HepG2 (cell line): Measurements from ENCODE around the gene GCG. TPM values are rescaled to one million over a fixed set of nuclear protein-coding genes. Genes with fewer than 3 reads are reported as not detected.

Source experiments
- ATAC-seq: fragments of 200-7000 bp; cut with Tn5 transposase; 3 replicates; pipeline ENCODE4 v1.9.1; 2020; ENCODE audit warnings: mild to moderate bottlenecking, moderate library complexity
- BruUV-seq: library from RNA; stranded (reverse); fragments of 400-500 nt; replicated peaks from 2 replicates; lab custom pipeline; 2021; lab: Mats Ljungman, UMichigan
- CTCF ChIA-PET: fragments of 300-600 bp; formaldehyde crosslinking; extraction: SDS; loops from one replicate; lab custom pipeline; 2021; ENCODE audit warnings: low total read pairs, inconsistent platforms, low intra/inter-chr PET ratio; lab: Yijun Ruan, JAX
- POLR2A ChIA-PET: fragments of 350-600 bp; sonication (Branson Sonifier 250); formaldehyde crosslinking; loops from one replicate; lab custom pipeline; 2020; ENCODE audit warnings: antibody characterized with exemption, inconsistent platforms; lab: Yijun Ruan, JAX
- DNase-seq: peaks from one replicate; pipeline ENCODE4 v3.0.0-alpha.2; 2015; ENCODE audit warnings: low spot score
- FAIRE-seq: peaks from 3 replicates; lab custom pipeline; 2011; peaks lifted over from hg19 to GRCh38; lab: Jason Lieb, UNC
- H2AFZ ChIP-seq: one replicate; pipeline ENCODE4 v1.6.1; 2011; ENCODE audit warnings: low read length, inconsistent platforms
- H3K27ac ChIP-seq: fragments of 300-600 bp; 3 replicates; pipeline ENCODE4 v1.8.0; 2011; ENCODE audit warnings: mixed run types, mild to moderate bottlenecking, mixed read lengths, low read length, inconsistent platforms; ENCODE audit not compliant: insufficient read depth; ENCODE audit errors: extremely low read length
- H3K27me3 ChIP-seq, 2 experiments: fragments of 200-600 bp in 1 of 2; 2 replicates in 1 of 2; 3 replicates in 1 of 2; pipeline versions ENCODE4 v1.6.0 to v1.8.0; 2011; ENCODE audit warnings: low read length in 2 of 2, mild to moderate bottlenecking in 2 of 2, moderate library complexity in 2 of 2, inconsistent platforms in 1 of 2; ENCODE audit not compliant: insufficient read depth in 2 of 2, control insufficient read depth in 1 of 2
- H3K36me3 ChIP-seq, 2 experiments: fragments of 200-600 bp in 1 of 2; replicated peaks in 1 of 2; 2 replicates in 1 of 2; 3 replicates in 1 of 2; pipeline versions ENCODE4 v1.5.1 to v1.8.0; 2011; ENCODE audit warnings: low read length in 2 of 2, inconsistent platforms in 1 of 2; ENCODE audit not compliant: insufficient read depth in 2 of 2, control insufficient read depth in 1 of 2
- H3K4me1 ChIP-seq: 2 replicates; pipeline ENCODE4 v1.5.1; 2012; ENCODE audit warnings: low read length, inconsistent platforms; ENCODE audit not compliant: insufficient read depth
- H3K4me2 ChIP-seq: 2 replicates; pipeline ENCODE4 v1.6.0; 2011; ENCODE audit warnings: low read depth, low read length, inconsistent platforms
- H3K4me3 ChIP-seq, 3 experiments: fragments of 200-600 bp in 1 of 3; sonication (generic), shearing (Covaris generic) in 1 of 3; replicated peaks in 1 of 3; 2 replicates each; pipeline ENCODE4 v1.5.1; 2011 to 2016; ENCODE audit warnings: low read length in 3 of 3, inconsistent platforms in 2 of 3, low read depth in 2 of 3, mild to moderate bottlenecking in 2 of 3, control low read depth in 1 of 3, mixed read lengths in 1 of 3; ENCODE audit not compliant: insufficient read depth in 1 of 3
- H3K79me2 ChIP-seq: one replicate; pipeline ENCODE4 v1.6.1; 2011; ENCODE audit warnings: low read length, inconsistent platforms; ENCODE audit not compliant: insufficient read depth
- H3K9ac ChIP-seq: 2 replicates; pipeline ENCODE4 v1.6.0; 2011; ENCODE audit warnings: mild to moderate bottlenecking, low read depth, low read length, inconsistent platforms; ENCODE audit not compliant: insufficient read depth
- H3K9me3 ChIP-seq: 2 replicates; pipeline ENCODE4 v1.5.1; 2012; ENCODE audit warnings: mild to moderate bottlenecking, low read length
- H4K20me1 ChIP-seq: 2 replicates; pipeline ENCODE4 v1.6.0; 2011; ENCODE audit warnings: inconsistent platforms, mild to moderate bottlenecking, low read length, moderate library complexity; ENCODE audit not compliant: insufficient read depth
- BHLHE40 ChIP-seq: IDR thresholded peaks from 2 replicates; pipeline ENCODE4 v1.6.1; 2011; ENCODE audit warnings: low read length, improper control_type of control experiment
- ELF4 ChIP-seq: sonication (generic); formaldehyde crosslinking; IDR thresholded peaks from 2 replicates; pipeline ENCODE4 v1.5.0; 2020; ENCODE audit warnings: missing genetic modification reagents, mild to moderate bottlenecking, moderate library complexity, borderline replicate concordance
- TBX3 ChIP-seq: fragments of 450-650 bp; IDR thresholded peaks from 2 replicates; pipeline ENCODE4 v1.6.1; 2017; ENCODE audit warnings: antibody characterized with exemption, mild to moderate bottlenecking, inconsistent platforms, borderline replicate concordance
- ZNF138 ChIP-seq: sonication (generic); formaldehyde crosslinking; IDR thresholded peaks from 2 replicates; pipeline ENCODE4 v1.5.0; 2020; ENCODE audit warnings: mild to moderate bottlenecking, low read depth, missing genetic modification reagents
- WGBS: methylation state at CpG from one replicate; pipeline ENCODE4 v1.1.6; 2017; ENCODE audit warnings: low lambda C conversion rate; 5-methylcytosine and 5-hydroxymethylcytosine counted together
- in situ Hi-C: cut with HindIII; loops from 2 replicates; pipeline ENCODE4 v1.10.0; 2017; ENCODE audit warnings: low pct_unique_long_range_greater_than_20kb; ENCODE audit not compliant: extremely low pct_ligation_motif_present
- intact Hi-C: fragments of 100-400 bp; cut with micrococcal nuclease; formaldehyde crosslinking; loops from one replicate; pipeline ENCODE4 v1.10.0; 2022; ENCODE audit not compliant: unreplicated experiment
- polyA plus RNA-seq, 8 experiments: library from polyadenylated mRNA; depleted of rRNA in 3 of 8; stranded (reverse) in 7 of 8; unstranded in 1 of 8; fragments of >200 nt; fragmentation: Illumina TruSeq in 4 of 8; extraction: Trizol in 4 of 8; gene quantifications; 2 replicates each; pipeline versions ENCODE4 v1.2.1 to v1.2.3, GENCODE V29; 2011 to 2016; ENCODE audit warnings: low read depth in 4 of 8, missing spikeins in 1 of 8, mixed read lengths in 1 of 8; ENCODE audit not compliant: insufficient read depth in 1 of 8
- total RNA-seq, 5 experiments: library from RNA; depleted of rRNA; stranded (reverse); fragments of >200 nt; fragmentation: Illumina TruSeq; extraction: Trizol; gene quantifications; 2 replicates each; pipeline ENCODE4 v1.2.3, GENCODE V29; 2016; ENCODE audit warnings: low read depth in 1 of 5
- TF ChIP-seq, protein P1 (sequence below): sonication (generic); formaldehyde crosslinking; IDR thresholded peaks from 2 replicates; pipeline ENCODE4 v1.5.0; 2020; ENCODE audit warnings: mild to moderate bottlenecking, missing genetic modification reagents
- TF ChIP-seq, protein P2 (sequence below): sonication (generic); formaldehyde crosslinking; IDR thresholded peaks from 2 replicates; pipeline ENCODE4 v1.4.0; 2020; ENCODE audit warnings: mild to moderate bottlenecking, missing genetic modification reagents

GCG gene
- total and polyA plus RNA-seq, 2 of the 13 experiments (the other 11 are each of a cell fraction or from before 2014, with no cell fraction given), result not detected

DNA sequence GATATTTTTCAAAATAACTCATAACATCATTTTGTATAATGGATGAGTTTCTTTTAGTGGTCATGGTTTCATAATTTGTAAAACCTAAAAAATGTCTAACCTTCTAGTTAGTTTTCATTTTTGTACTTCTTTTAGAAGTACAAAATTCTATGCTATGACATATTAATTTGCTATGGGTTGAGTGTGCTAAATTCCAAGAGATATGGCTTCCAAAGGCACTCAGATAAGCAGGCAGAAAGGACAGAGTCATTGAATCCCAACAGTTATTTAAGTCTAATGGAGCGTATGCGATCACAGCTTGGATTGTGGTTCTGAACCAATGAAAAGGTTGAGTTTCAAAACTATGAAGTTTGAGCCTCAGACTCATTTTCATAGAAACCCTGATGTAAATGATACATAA is 37.0 kb downstream of the GCG start:
- H2AFZ ChIP-seq, result no peak overlapping the region
- ChIA-PET CTCF (no interaction called here), POLR2A (no interaction called here)
- H3K27me3 ChIP-seq, result no peaks in the 10 kb centered on the region
- in situ Hi-C loops, result no loop called here
- ATAC-seq (no peak), FAIRE-seq (no peak), DNase-seq (no peak)
- no peak overlapping the region for H3K4me2 ChIP-seq
- H3K9ac ChIP-seq, result no peak overlapping the region
- WGBS, result 98% methylated on average over 2 of the region's 2 CpGs
- no peak for TF ChIP-seq TBX3
- TF ChIP-seq ELF4 (CRISPR knock-in tag), result no peak
- TF ChIP-seq, protein P1, sequence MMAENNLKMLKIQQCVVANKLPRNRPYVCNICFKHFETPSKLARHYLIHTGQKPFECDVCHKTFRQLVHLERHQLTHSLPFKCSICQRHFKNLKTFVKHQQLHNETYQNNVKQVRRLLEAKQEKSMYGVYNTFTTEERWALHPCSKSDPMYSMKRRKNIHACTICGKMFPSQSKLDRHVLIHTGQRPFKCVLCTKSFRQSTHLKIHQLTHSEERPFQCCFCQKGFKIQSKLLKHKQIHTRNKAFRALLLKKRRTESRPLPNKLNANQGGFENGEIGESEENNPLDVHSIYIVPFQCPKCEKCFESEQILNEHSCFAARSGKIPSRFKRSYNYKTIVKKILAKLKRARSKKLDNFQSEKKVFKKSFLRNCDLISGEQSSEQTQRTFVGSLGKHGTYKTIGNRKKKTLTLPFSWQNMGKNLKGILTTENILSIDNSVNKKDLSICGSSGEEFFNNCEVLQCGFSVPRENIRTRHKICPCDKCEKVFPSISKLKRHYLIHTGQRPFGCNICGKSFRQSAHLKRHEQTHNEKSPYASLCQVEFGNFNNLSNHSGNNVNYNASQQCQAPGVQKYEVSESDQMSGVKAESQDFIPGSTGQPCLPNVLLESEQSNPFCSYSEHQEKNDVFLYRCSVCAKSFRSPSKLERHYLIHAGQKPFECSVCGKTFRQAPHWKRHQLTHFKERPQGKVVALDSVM (CRISPR knock-in tag), result no peak
- TF ChIP-seq ZNF138 (CRISPR knock-in tag), result no peak
- no peak for TF ChIP-seq BHLHE40
- H3K27ac ChIP-seq, result no peak overlapping the region
- H3K9me3 ChIP-seq, result peaks cover 13% of the 10 kb centered on the region
- H3K4me1 ChIP-seq, result peaks cover 64% of the 10 kb centered on the region
- intact Hi-C loops, result no loop called here
- no peaks in the 10 kb centered on the region for H4K20me1 ChIP-seq
- H3K79me2 ChIP-seq, result no peaks in the 10 kb centered on the region
- no TSS peak for BruUV-seq
- no peak overlapping the region for H3K4me3 ChIP-seq
- H3K36me3 ChIP-seq, result no peaks in the 10 kb centered on the region

DNA sequence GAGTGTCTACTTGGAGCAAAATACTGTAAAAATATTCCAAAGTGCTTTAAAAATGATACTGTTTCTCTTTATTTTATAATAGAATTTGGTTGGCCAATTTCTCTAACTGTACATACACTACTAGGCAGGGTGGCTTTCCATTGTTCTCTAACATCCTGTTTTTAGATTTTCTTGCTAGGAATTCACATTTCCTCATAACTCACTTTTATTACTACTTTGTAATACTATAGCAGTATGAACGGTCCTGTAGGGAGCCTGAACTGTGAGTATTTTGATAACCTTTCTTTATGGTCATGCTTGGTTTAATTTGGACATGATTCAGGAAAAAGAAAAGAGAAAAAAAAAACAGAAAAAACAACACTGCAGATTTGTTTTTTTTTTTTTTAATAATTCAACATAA is 37.8 kb downstream of the GCG start:
- no peak overlapping the region for H3K4me3 ChIP-seq
- peaks cover 13% of the 10 kb centered on the region for H3K9me3 ChIP-seq
- POLR2A ChIA-PET, result interaction anchor here (1.5 to 2.4 kb wide), 2 partner anchors 10 to 41 kb away, joined by 4 to 20 read pairs; partner anchors contain the start of gene DPP4
- DNase-seq (no peak), ATAC-seq (no peak), FAIRE-seq (no peak)
- H3K27ac ChIP-seq, result peak overlapping the region; percentile 73
- no peak overlapping the region for H3K9ac ChIP-seq
- WGBS, result 87% methylated on average over 1 of the region's 1 CpG
- intact Hi-C loops, result no loop called here
- no peaks in the 10 kb centered on the region for H4K20me1 ChIP-seq
- no TSS peak for BruUV-seq
- no peak overlapping the region for H2AFZ ChIP-seq
- in situ Hi-C loops, result no loop called here
- no peaks in the 10 kb centered on the region for H3K27me3 ChIP-seq
- peaks cover 67% of the 10 kb centered on the region for H3K4me1 ChIP-seq
- H3K4me2 ChIP-seq, result no peak overlapping the region
- no peaks in the 10 kb centered on the region for H3K79me2 ChIP-seq
- CTCF ChIA-PET, result no interaction called here
- TF ChIP-seq, protein P2, sequence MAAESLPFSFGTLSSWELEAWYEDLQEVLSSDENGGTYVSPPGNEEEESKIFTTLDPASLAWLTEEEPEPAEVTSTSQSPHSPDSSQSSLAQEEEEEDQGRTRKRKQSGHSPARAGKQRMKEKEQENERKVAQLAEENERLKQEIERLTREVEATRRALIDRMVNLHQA (CRISPR knock-in tag), result no peak
- TF ChIP-seq, all 625 proteins: peak for 0
- H3K36me3 ChIP-seq, result no peaks in the 10 kb centered on the region
